ENCODE data around the gene LENG8. TPM values are rescaled to one million over a fixed set of nuclear protein-coding genes. Genes with fewer than 3 reads are reported as not detected.

Gene LENG8
- total RNA-seq, 1 experiment from 2014 or later: 196 TPM

DNA sequence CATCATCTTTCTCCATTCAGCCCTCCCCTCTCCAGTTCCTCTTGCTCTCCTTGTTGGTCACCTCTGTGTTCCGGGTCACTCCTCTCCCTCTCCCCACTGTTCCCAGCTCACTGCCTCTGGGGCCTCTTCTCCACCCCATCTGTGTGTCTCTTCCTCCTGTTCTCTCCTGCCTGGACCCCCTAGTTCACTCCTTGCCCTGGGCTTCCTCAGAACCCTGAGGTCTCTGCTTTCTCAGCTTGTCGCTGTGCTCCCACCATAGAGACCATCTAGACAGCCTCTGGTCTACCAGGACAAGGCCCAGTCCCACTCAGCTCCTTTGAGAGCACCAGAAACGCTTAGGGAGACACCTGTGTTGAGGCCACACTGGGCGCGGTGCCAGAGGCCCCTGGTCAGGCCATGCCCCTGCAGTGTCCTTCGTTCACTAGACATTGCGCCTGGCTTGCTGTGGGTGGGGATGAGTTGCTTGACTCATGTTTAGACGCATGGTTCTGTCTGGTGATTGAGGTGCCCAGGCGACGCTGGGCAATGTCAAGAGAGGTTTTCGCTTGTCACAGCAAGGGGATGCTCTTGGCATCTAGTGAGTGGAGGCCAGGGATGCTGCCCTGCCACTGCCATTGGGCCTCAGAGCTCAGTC is 9.8 kb downstream of the LENG8 start:
- H3K36me3 ChIP-seq (ENCODE audit: control insufficient read depth in 1 of 2, insufficient read depth in 2 of 2, low read length in 2 of 2): peaks cover 48 to 59% of the 10 kb centered on the region in 2 experiments; a peak in 3 of 4 replicates
- no peak overlapping the region for H2AFZ ChIP-seq (ENCODE audit: low read depth, low read length, poor library complexity, severe bottlenecking)
- no peak overlapping the region for H3K9ac ChIP-seq (ENCODE audit: low read length)
- peaks cover 7 to 15% of the 10 kb centered on the region in 2 experiments; a peak in 3 of 4 replicates for H3K4me1 ChIP-seq (ENCODE audit: control insufficient read depth in 1 of 2, insufficient read depth in 2 of 2, low read length in 2 of 2)
- POLR2A ChIA-PET: interaction anchor here (3.1 kb wide), 1 partner anchor 10 kb away, joined by 10 read pairs; the partner anchor contains the start of gene LENG8
- intact Hi-C loops (cut with micrococcal nuclease): no loop called here
- CTCF ChIA-PET: no interaction called here
- DNase-seq (ENCODE audit: low read depth, low spot score) (no peak), ATAC-seq (no peak)
- RAD21 ChIA-PET (ENCODE audit: low non-redundant PET in 1 of 2, low total read pairs in 2 of 2, uncharacterized antibody in 2 of 2, unreplicated experiment in 2 of 2): no interaction called here
- no peaks in the 10 kb centered on the region for H3K9me2 ChIP-seq (ENCODE audit: insufficient read depth)
- H3K79me2 ChIP-seq (ENCODE audit: insufficient read depth, low read length): peaks cover 86% of the 10 kb centered on the region
- H3K4me2 ChIP-seq (ENCODE audit: low read length): no peak overlapping the region
- H3K27ac ChIP-seq (ENCODE audit: low read depth, low read length): no peak overlapping the region
- no TSS peak for BruUV-seq (replicated peaks)
- no peaks in the 10 kb centered on the region for H3K9me3 ChIP-seq (ENCODE audit: control insufficient read depth in 1 of 2, insufficient read depth in 1 of 2, low read depth in 1 of 2, low read length in 2 of 2)
- no peaks in the 10 kb centered on the region for H3K27me3 ChIP-seq (ENCODE audit: insufficient read depth, low read length)
- TF ChIP-seq POLR2A (IDR thresholded peaks at IDR 0.05; ENCODE audit: borderline replicate concordance, extremely low read depth, insufficient read depth, insufficient read length): no peak
- TF ChIP-seq, protein P1, sequence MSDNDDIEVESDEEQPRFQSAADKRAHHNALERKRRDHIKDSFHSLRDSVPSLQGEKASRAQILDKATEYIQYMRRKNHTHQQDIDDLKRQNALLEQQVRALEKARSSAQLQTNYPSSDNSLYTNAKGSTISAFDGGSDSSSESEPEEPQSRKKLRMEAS (IDR thresholded peaks at IDR 0.05): no peak
- no peak for TF ChIP-seq POLR2AphosphoS5 (IDR thresholded peaks at IDR 0.05; ENCODE audit: low read depth, low read length)
- no peak for TF ChIP-seq EZH2 (IDR thresholded peaks at IDR 0.05)
- TF ChIP-seq TCF7L2 (IDR thresholded peaks at IDR 0.05; ENCODE audit: borderline replicate concordance, extremely low read depth, insufficient read depth, insufficient read length): no peak
- TF ChIP-seq, protein P2, sequence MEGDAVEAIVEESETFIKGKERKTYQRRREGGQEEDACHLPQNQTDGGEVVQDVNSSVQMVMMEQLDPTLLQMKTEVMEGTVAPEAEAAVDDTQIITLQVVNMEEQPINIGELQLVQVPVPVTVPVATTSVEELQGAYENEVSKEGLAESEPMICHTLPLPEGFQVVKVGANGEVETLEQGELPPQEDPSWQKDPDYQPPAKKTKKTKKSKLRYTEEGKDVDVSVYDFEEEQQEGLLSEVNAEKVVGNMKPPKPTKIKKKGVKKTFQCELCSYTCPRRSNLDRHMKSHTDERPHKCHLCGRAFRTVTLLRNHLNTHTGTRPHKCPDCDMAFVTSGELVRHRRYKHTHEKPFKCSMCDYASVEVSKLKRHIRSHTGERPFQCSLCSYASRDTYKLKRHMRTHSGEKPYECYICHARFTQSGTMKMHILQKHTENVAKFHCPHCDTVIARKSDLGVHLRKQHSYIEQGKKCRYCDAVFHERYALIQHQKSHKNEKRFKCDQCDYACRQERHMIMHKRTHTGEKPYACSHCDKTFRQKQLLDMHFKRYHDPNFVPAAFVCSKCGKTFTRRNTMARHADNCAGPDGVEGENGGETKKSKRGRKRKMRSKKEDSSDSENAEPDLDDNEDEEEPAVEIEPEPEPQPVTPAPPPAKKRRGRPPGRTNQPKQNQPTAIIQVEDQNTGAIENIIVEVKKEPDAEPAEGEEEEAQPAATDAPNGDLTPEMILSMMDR (IDR thresholded peaks at IDR 0.05 in 2 of 3, conservative IDR thresholded peaks at IDR 0.05 in 1 of 3; ENCODE audit: borderline replicate concordance in 1 of 3, insufficient read depth in 1 of 3, low read depth in 2 of 3, low read length in 2 of 3): no peak
- no peak for TF ChIP-seq YY1 (IDR thresholded peaks at IDR 0.05; ENCODE audit: extremely low read depth, insufficient replicate concordance, low read depth, low read length)
- TF ChIP-seq, protein P3, sequence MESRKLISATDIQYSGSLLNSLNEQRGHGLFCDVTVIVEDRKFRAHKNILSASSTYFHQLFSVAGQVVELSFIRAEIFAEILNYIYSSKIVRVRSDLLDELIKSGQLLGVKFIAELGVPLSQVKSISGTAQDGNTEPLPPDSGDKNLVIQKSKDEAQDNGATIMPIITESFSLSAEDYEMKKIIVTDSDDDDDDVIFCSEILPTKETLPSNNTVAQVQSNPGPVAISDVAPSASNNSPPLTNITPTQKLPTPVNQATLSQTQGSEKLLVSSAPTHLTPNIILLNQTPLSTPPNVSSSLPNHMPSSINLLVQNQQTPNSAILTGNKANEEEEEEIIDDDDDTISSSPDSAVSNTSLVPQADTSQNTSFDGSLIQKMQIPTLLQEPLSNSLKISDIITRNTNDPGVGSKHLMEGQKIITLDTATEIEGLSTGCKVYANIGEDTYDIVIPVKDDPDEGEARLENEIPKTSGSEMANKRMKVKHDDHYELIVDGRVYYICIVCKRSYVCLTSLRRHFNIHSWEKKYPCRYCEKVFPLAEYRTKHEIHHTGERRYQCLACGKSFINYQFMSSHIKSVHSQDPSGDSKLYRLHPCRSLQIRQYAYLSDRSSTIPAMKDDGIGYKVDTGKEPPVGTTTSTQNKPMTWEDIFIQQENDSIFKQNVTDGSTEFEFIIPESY (IDR thresholded peaks at IDR 0.05; ENCODE audit: extremely low read depth, insufficient replicate concordance, low read length): no peak
- TF ChIP-seq, protein P4, sequence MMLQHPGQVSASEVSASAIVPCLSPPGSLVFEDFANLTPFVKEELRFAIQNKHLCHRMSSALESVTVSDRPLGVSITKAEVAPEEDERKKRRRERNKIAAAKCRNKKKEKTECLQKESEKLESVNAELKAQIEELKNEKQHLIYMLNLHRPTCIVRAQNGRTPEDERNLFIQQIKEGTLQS (IDR thresholded peaks at IDR 0.05): no peak
- TF ChIP-seq EZH2phosphoT487 (IDR thresholded peaks at IDR 0.05; ENCODE audit: borderline replicate concordance): no peak
- no peak for TF ChIP-seq SIN3A (IDR thresholded peaks at IDR 0.05; ENCODE audit: low read depth)
- no peak for TF ChIP-seq EGR1 (IDR thresholded peaks at IDR 0.05; ENCODE audit: low read depth)
- no peak for TF ChIP-seq RAD21 (IDR thresholded peaks at IDR 0.05; ENCODE audit: low read depth)
- TF ChIP-seq JUND (IDR thresholded peaks at IDR 0.05): no peak
- TF ChIP-seq SP1 (IDR thresholded peaks at IDR 0.05; ENCODE audit: low read depth): no peak
- TF ChIP-seq, protein P5, sequence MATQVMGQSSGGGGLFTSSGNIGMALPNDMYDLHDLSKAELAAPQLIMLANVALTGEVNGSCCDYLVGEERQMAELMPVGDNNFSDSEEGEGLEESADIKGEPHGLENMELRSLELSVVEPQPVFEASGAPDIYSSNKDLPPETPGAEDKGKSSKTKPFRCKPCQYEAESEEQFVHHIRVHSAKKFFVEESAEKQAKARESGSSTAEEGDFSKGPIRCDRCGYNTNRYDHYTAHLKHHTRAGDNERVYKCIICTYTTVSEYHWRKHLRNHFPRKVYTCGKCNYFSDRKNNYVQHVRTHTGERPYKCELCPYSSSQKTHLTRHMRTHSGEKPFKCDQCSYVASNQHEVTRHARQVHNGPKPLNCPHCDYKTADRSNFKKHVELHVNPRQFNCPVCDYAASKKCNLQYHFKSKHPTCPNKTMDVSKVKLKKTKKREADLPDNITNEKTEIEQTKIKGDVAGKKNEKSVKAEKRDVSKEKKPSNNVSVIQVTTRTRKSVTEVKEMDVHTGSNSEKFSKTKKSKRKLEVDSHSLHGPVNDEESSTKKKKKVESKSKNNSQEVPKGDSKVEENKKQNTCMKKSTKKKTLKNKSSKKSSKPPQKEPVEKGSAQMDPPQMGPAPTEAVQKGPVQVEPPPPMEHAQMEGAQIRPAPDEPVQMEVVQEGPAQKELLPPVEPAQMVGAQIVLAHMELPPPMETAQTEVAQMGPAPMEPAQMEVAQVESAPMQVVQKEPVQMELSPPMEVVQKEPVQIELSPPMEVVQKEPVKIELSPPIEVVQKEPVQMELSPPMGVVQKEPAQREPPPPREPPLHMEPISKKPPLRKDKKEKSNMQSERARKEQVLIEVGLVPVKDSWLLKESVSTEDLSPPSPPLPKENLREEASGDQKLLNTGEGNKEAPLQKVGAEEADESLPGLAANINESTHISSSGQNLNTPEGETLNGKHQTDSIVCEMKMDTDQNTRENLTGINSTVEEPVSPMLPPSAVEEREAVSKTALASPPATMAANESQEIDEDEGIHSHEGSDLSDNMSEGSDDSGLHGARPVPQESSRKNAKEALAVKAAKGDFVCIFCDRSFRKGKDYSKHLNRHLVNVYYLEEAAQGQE (IDR thresholded peaks at IDR 0.05; ENCODE audit: low read depth): no peak
- no peak for TF ChIP-seq CEBPB (IDR thresholded peaks at IDR 0.05; ENCODE audit: low read depth)
- no peak for TF ChIP-seq ELF1 (IDR thresholded peaks at IDR 0.05; ENCODE audit: borderline replicate concordance, low read depth)
- no peak for TF ChIP-seq ZFX (IDR thresholded peaks at IDR 0.05)
- H3K4me3 ChIP-seq (replicated peaks in 1 of 2; ENCODE audit: low read depth in 1 of 2, low read length in 2 of 2): no peak overlapping the region
- H4K20me1 ChIP-seq (ENCODE audit: insufficient read depth): no peaks in the 10 kb centered on the region

All from HCT116 (cell line).